Mucosa of stomach (tissue), 1 donor: ENCODE measurements around the gene MYB.

Experiments used
- H3K27me3 ChIP-seq: one replicate; pipeline ENCODE4 v1.7.0; 2013; ENCODE audit warnings: mild to moderate bottlenecking, low read length; ENCODE audit not compliant: control insufficient read depth, insufficient read depth
- H3K36me3 ChIP-seq: one replicate; pipeline ENCODE4 v1.7.0; 2013; ENCODE audit warnings: low read length; ENCODE audit not compliant: control insufficient read depth, insufficient read depth
- H3K4me1 ChIP-seq: one replicate; pipeline ENCODE4 v1.7.0; 2013; ENCODE audit warnings: mild to moderate bottlenecking, low read length; ENCODE audit not compliant: control insufficient read depth, insufficient read depth
- H3K4me3 ChIP-seq: one replicate; pipeline ENCODE4 v1.7.0; 2013; ENCODE audit warnings: low read length
- H3K9ac ChIP-seq: one replicate; pipeline ENCODE4 v1.7.0; 2013; ENCODE audit warnings: mild to moderate bottlenecking, low read length, moderate library complexity
- H3K9me3 ChIP-seq: one replicate; pipeline ENCODE4 v1.7.0; 2013; ENCODE audit warnings: mild to moderate bottlenecking, low read length, moderate library complexity; ENCODE audit not compliant: control insufficient read depth
- donor health status: Pancreatic carcinoma.

Gene MYB

DNA sequence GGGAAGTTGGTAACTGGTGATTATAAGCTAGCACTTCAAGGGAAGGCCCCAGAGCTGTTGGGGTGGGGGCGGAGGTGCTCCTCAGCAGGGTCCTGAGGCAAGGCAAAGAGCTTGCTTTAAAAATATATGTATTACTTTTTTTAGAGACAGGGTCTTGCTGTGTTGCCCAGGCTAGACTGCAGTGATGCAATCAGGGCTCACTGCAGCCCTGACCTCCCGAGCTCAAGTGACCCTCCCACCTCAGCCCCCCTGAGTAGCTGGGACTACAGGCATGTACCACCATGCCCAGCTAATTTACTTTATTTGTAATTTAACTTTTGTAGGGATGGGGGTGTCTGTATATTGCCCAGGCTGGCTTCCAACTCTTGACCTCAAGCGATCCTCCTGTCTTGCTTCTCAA is 87.2 kb downstream of the MYB start:
- peaks cover 51% of the 10 kb centered on the region for H3K4me1 ChIP-seq
- H3K9me3 ChIP-seq: no peaks in the 10 kb centered on the region
- no peak overlapping the region for H3K4me3 ChIP-seq
- no peaks in the 10 kb centered on the region for H3K27me3 ChIP-seq
- no peaks in the 10 kb centered on the region for H3K36me3 ChIP-seq
- H3K9ac ChIP-seq: no peak overlapping the region

- H3K4me1 ChIP-seq: peaks cover 51% of the 10 kb centered on the region
These were observed 87.6 kb downstream of the MYB start for GRCh38 chr6:135268740-135269139.

More at GRCh38 chr6:135268740-135269139, 87.6 kb downstream of the MYB start:
- H3K9me3 ChIP-seq: no peaks in the 10 kb centered on the region
- H3K9ac ChIP-seq: no peak overlapping the region
- no peak overlapping the region for H3K4me3 ChIP-seq
- H3K36me3 ChIP-seq: no peaks in the 10 kb centered on the region
- no peaks in the 10 kb centered on the region for H3K27me3 ChIP-seq
